ENCODE results near the gene GMNN.

Gene GMNN

DNA sequence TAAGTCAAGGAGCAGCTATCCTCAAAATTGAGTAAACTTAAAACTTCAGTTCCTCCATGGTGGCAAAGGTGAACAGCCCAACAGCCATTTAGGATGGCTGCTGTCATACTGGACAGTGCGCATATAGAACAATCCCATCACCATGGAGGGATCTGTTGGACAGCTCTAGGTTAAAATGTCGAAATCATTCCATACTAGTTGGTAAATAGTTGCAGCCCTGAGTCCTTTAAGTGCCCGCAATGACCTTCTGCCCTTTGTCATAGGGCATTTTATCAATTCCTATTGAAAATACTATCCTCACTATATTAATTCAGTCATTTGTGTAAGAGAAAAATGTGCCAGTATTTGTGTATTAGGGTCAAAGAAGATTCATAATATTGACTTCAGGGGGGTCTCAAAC, 32.8 kb downstream of the GMNN start:
- DNase-seq (ENCODE audit: low spot score), result no peak

GRCh38 chr6:24809728-24810127, 35.0 kb downstream of the GMNN start:
- DNase-seq (ENCODE audit: low spot score), result no peak

GRCh38 chr6:24818346-24818745, 43.6 kb downstream of the GMNN start:
- no peak for DNase-seq (ENCODE audit: low spot score)

- DNase-seq (ENCODE audit: low spot score), result no peak
Observed at GRCh38 chr6:24821860-24822444, 47.2 kb downstream of the GMNN start.

GRCh38 chr6:24822696-24823095, 48.0 kb downstream of the GMNN start:
- no peak for DNase-seq (ENCODE audit: low spot score)

DNA sequence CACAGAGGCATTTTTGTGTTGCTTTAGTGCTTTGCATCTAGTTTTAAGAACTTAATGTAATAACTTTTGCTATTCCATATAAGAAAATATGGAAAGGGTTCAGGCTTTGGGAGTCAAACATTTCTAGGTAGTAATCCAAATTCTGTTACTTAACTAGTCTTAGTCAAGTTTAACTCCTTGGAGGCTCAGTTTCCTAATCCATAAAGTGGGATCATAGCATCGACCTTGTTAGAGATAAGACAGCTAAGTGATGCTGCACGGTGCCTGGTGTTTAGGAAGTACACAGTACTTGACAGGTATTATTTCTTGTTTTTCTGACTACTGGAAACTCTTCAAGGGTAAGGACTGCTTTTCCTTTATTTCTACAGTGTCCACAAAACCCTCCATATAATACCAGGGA, 48.4 kb downstream of the GMNN start:
- DNase-seq (ENCODE audit: low spot score), result no peak

- peak; percentile 19 for DNase-seq (ENCODE audit: low spot score)
Observed at GRCh38 chr6:24824142-24824938, 49.6 kb downstream of the GMNN start.

GRCh38 chr6:24825130-24825630, 50.4 kb downstream of the GMNN start:
- no peak for DNase-seq (ENCODE audit: low spot score)

DNA sequence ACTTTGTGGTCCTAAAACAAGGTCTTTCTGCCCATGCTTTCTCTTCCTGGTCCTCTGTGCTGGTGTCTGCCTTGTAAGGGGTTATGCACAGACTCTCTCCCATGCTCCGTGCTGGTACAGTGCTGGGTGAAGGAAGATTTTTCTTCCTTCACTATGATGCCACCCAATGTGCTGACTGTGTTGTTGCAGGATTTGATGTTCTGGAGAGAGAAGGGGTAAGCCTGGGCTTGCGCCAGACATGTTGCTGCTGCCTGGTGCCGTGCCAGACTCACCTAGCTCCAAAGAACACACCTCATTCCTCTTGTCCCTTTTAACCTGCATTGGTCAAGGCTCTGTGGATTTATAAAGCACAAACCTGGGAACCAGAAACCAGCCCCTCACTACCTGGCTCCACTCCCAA, 52.4 kb downstream of the GMNN start:
- DNase-seq (ENCODE audit: low spot score), result no peak

GRCh38 chr6:24827970-24828369, 53.2 kb downstream of the GMNN start:
- no peak for DNase-seq (ENCODE audit: low spot score)

GRCh38 chr6:24829657-24830056, 54.9 kb downstream of the GMNN start:
- no peak for DNase-seq (ENCODE audit: low spot score)

- DNase-seq (ENCODE audit: low spot score), result peak; percentile 20
Observed at GRCh38 chr6:24831771-24832716, 57.3 kb downstream of the GMNN start.

- no peak for DNase-seq (ENCODE audit: low spot score)
Observed at GRCh38 chr6:24832794-24833193, 58.1 kb downstream of the GMNN start.

- no peak for DNase-seq (ENCODE audit: low spot score)
Observed at GRCh38 chr6:24833711-24834386, 59.1 kb downstream of the GMNN start.
